ENCODE data around the gene RAB3GAP1.

Gene RAB3GAP1

DNA sequence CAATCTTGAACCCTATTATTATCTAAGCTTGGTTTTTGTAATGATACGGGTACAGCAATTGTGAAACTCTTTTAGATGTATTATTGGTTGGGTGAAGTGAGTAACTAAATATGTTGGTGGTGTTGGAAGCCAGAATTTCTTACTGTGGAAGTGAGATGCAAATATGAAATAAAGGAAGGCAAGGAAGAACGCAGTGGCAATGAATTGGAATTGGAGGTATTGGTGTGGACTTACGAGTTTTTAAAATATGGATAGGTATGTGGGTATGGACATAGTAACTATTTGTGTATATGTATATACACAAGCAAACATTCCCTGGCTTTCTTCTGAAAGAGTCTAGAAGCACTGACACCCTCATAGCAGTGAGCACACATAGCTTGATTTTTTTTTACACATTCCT, 105.8 kb downstream of the RAB3GAP1 start:
- H3K4me1 ChIP-seq (ENCODE audit: low read depth, poor library complexity, severe bottlenecking) = peaks cover 24% of the 10 kb centered on the region
- no peaks in the 10 kb centered on the region for H3K36me3 ChIP-seq (ENCODE audit: insufficient read depth)

DNA sequence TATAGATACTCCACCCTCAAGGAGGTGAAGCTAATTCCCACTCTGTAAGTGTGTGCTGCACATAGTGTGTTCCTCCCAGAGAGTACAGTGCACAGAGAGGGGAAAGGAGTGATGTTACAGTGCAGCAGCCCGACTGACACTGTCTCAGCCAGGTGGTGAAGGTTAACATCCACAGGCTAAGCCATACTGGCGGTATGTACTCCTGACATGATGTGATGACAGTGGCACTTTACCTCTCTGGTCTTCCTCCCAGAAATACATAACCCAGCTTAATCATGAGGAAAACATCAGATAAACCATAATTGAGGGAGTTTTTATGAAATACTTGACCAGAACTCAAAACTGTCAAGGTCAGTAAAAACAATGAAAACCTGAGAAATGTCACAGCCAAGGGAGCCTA, 107.1 kb downstream of the RAB3GAP1 start:
- Histone ChIP-seq H3K36me3 (ENCODE audit: insufficient read depth) (no peaks in the 10 kb centered on the region), H3K4me1 (ENCODE audit: low read depth, poor library complexity, severe bottlenecking) (peaks cover 38% of the 10 kb centered on the region), H3K4me2 (no peak overlapping the region), H3K27ac (no peak overlapping the region), H3K27me3 (ENCODE audit: insufficient read depth, low read depth) (no peaks in the 10 kb centered on the region), H4K20me1 (ENCODE audit: insufficient read depth) (no peaks in the 10 kb centered on the region), H3K4me3 (IDR thresholded peaks at IDR 0.05; ENCODE audit: insufficient read depth, low read depth, low read length) (no peak overlapping the region), H3K79me2 (ENCODE audit: insufficient read depth, low read depth) (no peaks in the 10 kb centered on the region), H2AFZ (ENCODE audit: low read depth) (no peak overlapping the region), H3K9ac (no peak overlapping the region)
- TF ChIP-seq, protein P1, sequence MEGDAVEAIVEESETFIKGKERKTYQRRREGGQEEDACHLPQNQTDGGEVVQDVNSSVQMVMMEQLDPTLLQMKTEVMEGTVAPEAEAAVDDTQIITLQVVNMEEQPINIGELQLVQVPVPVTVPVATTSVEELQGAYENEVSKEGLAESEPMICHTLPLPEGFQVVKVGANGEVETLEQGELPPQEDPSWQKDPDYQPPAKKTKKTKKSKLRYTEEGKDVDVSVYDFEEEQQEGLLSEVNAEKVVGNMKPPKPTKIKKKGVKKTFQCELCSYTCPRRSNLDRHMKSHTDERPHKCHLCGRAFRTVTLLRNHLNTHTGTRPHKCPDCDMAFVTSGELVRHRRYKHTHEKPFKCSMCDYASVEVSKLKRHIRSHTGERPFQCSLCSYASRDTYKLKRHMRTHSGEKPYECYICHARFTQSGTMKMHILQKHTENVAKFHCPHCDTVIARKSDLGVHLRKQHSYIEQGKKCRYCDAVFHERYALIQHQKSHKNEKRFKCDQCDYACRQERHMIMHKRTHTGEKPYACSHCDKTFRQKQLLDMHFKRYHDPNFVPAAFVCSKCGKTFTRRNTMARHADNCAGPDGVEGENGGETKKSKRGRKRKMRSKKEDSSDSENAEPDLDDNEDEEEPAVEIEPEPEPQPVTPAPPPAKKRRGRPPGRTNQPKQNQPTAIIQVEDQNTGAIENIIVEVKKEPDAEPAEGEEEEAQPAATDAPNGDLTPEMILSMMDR (conservative IDR thresholded peaks at IDR 0.05; ENCODE audit: low read depth, low read length) = no peak

More for the DNA sequence above, 105.8 kb downstream of the RAB3GAP1 start:
- no peak overlapping the region for H3K4me3 ChIP-seq (IDR thresholded peaks at IDR 0.05; ENCODE audit: insufficient read depth, low read depth, low read length)
- no peak overlapping the region for H3K9ac ChIP-seq
- H4K20me1 ChIP-seq (ENCODE audit: insufficient read depth) = no peaks in the 10 kb centered on the region
- TF ChIP-seq, protein P1 (conservative IDR thresholded peaks at IDR 0.05; ENCODE audit: low read depth, low read length) = no peak
- no peaks in the 10 kb centered on the region for H3K79me2 ChIP-seq (ENCODE audit: insufficient read depth, low read depth)
- H2AFZ ChIP-seq (ENCODE audit: low read depth) = no peak overlapping the region
- H3K27ac ChIP-seq = no peak overlapping the region
- no peaks in the 10 kb centered on the region for H3K27me3 ChIP-seq (ENCODE audit: insufficient read depth, low read depth)
- no peak overlapping the region for H3K4me2 ChIP-seq

DNA sequence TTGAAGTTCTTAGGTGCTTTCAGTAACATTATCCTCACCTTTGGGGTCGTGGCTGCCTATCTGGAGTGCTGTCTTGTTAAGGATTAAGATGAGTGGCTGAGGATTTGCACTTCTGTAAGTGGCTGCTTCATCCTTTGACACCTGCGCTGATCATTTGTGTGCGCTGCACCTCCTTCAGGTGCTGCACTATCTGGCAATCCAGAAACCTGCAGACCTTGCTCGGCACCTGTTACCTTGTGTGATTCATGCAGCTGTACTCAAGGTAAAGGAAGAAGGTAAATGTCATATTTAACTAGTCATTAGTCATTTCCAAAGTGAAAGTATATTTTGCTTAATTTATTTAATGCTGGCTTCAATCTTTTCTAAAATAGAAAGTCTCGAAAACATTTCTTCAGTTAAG, 110.3 kb downstream of the RAB3GAP1 start:
- Histone ChIP-seq H3K4me1 (ENCODE audit: low read depth, poor library complexity, severe bottlenecking) (peaks cover 65% of the 10 kb centered on the region), H3K9ac (peak overlapping the region; percentile 35; the same call in 1 of the 2 replicates), H3K4me2 (peak overlapping the region; percentile 95), H4K20me1 (ENCODE audit: insufficient read depth) (no peaks in the 10 kb centered on the region), H3K4me3 (IDR thresholded peaks at IDR 0.05; ENCODE audit: insufficient read depth, low read depth, low read length) (no peak overlapping the region), H3K27me3 (ENCODE audit: insufficient read depth, low read depth) (no peaks in the 10 kb centered on the region), H3K79me2 (ENCODE audit: insufficient read depth, low read depth) (no peaks in the 10 kb centered on the region), H3K27ac (peak overlapping the region; percentile 82), H3K36me3 (ENCODE audit: insufficient read depth) (no peaks in the 10 kb centered on the region), H2AFZ (ENCODE audit: low read depth) (no peak overlapping the region)
- TF ChIP-seq, protein P1 (conservative IDR thresholded peaks at IDR 0.05; ENCODE audit: low read depth, low read length) = no peak

DNA sequence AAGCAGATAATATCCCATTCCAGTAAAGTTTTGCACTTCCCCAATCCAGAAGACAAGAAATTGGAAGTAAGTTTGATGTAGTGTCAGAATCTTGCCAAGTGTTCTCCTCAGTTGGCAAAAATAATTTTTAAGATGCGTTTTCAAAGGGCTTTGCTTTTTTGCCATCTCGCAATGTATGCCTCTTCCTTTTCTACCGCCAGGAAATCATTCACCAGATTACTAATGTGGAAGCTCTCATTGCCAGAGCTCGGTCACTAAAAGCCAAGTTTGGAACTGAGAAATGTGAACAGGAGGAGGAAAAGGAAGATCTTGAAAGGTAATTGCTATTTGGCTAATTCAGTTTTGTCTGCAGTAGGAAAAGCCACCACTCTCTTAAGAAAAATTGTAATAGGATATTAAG, 110.7 kb downstream of the RAB3GAP1 start:
- Histone ChIP-seq H3K9ac (peak overlapping the region; percentile 35; the same call in 1 of the 2 replicates), H2AFZ (ENCODE audit: low read depth) (no peak overlapping the region), H3K79me2 (ENCODE audit: insufficient read depth, low read depth) (no peaks in the 10 kb centered on the region), H3K4me2 (peak overlapping the region; percentile 95), H3K4me1 (ENCODE audit: low read depth, poor library complexity, severe bottlenecking) (peaks cover 69% of the 10 kb centered on the region), H4K20me1 (ENCODE audit: insufficient read depth) (no peaks in the 10 kb centered on the region), H3K36me3 (ENCODE audit: insufficient read depth) (no peaks in the 10 kb centered on the region), H3K27me3 (ENCODE audit: insufficient read depth, low read depth) (no peaks in the 10 kb centered on the region), H3K4me3 (IDR thresholded peaks at IDR 0.05; ENCODE audit: insufficient read depth, low read depth, low read length) (no peak overlapping the region), H3K27ac (peak overlapping the region; percentile 82)
- TF ChIP-seq, protein P1 (conservative IDR thresholded peaks at IDR 0.05; ENCODE audit: low read depth, low read length) = no peak
